NCI-H345 treated with DMSO at 0.1 percent for 48 hours (cell line): ENCODE data around the gene ATAD3B.
"Not testable (repeated sequence)": the region's sequence is repeated elsewhere in the genome, so short reads cannot be mapped to it uniquely, and the experiment has no call there.

Experiments
- DNase-seq: peaks from one replicate; lab custom pipeline; 2025; ENCODE audit not compliant: unreplicated experiment; lab: John Stamatoyannopoulos, UW

ATAD3B gene

DNA sequence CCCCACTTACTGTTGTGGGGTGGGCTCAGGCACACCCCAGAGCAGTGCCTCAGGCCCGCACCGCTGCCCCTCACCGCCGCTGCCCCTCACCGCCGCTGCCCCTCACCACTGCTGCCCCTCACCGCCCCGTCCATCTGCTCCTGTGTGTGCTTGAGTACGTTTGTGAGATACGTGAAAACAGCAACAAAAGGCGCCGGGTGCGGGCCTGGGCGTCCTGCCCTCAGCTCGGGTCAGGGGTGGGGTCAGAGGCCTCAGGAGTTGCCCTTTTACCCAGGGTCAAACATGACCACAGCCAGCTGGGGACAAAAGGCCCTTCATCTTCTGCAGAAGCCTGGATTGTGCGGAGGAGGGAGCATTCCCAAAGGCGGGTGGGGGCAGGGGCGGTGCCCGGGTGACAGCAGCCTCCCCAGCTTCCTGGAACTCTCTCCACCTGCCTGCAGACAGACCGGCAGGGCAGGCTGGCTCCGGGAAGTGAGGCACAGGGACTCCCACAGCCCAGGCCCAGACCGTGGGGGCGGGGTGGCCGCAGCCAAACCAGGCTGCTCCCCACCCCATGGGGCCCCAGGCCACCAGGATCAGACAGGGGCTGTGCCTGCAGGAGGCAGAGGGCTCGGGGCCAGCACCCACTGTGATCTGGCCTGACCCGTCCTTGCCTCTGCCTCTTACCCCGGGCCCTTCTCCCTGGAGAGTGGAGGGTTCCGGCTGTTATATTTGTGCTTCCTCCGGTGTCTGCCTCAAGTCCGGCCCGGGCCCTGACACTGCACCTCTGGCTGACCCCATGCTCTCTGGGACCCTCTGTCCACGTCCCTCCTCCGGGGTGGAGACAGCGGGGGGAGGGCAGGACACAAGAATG is 38.4 kb upstream of the ATAD3B start:
- no peak for DNase-seq

- DNase-seq = no peak
Observed at GRCh38 chr1:1433804-1434130, 37.8 kb upstream of the ATAD3B start.

DNA sequence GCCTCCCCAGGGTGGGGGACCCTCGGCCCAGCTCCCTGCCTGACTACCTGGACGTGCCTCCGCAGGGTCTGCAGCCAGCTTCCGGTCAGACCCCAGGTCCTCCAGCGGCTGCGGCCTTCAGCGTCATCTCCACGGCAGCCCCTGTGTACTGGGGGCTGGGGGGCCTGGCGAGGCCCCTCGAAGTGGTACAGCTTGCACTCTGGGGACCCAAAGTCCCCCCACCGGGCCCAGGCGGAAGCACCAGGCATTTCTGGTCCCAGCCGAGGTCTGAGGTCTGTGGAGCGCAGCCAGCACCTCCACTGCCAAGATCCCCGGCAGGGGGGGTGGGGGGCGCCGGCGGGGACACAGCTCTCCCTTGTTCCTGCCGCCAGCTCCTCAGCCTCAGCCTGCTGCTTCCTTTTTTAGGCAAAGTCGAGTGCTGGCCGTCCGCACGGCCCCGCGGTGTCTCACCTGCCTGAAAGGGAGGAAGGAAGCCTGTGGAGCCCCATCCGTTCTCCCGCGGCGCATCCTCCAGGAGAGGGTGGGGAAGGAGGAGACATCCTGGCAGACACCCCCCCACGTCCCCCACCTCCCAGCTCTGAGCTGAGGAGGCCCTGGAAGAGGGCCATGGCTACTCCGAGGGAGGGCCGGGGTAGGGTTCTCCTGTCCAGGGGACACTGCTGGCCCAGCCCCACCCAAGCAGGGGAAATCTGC is 37.3 kb upstream of the ATAD3B start:
- DNase-seq = no peak

DNA sequence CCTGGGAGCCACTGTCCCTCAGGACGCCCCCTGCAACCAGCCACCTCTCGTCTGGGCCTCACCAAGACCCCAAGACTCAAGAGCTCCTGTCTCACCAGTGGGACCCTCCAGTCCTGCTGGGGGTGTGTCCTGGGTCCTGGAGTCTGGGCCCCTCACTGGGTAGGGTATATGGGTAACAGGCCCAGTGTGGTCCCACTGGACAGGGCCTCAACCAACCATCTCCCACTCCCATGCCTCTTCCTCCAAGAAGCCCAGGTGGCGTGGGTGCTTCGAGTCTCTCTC is 36.8 kb upstream of the ATAD3B start:
- no peak for DNase-seq

DNA sequence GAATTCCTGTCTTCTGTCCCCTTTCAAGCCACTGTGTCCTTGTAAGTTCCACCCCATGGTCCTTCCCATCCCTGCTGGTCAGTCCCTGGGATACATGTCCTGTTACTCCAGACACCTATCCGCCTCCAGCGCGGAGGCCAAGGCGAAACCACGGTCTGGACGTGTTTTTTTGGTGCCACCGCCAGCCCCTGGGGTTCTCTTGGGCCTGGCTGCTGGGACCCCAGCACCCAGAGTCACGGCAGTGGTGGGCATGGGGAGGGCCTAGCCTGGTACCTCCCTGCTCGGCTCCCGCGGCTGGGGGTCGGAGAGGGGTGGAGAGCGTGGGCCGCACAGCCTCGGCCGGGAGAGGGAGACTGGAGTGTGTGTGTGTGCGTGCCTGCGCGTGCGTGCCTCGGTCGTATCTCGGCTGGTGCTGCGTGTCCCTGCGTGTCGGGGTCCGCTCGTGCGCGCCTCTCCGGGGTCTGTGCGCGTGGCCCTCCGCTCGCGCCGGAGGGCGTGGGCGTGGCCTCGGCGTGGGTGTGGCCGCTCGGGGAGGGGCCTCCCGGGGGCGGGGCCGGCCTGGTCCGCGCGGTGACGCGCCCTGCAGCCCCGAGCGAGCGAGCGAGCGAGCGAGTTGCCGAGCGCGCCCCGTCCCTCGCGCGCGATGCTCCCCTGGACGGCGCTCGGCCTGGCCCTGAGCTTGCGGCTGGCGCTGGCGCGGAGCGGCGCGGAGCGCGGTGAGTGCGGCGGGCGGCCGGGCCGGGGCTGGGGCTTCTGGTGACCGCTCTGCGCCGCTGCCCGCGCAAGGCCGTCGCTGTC is 36.3 kb upstream of the ATAD3B start, which contains the start of gene VWA1:
VWA1 (plus strand) TSS at position 585 of the 798 bp plus-strand sequence; CDS start at position 644, 59 bp downstream.
- DNase-seq = peak; percentile 31

GRCh38 chr1:1435911-1436629 is 35.5 kb upstream of the ATAD3B start:
- no peak for DNase-seq

DNA sequence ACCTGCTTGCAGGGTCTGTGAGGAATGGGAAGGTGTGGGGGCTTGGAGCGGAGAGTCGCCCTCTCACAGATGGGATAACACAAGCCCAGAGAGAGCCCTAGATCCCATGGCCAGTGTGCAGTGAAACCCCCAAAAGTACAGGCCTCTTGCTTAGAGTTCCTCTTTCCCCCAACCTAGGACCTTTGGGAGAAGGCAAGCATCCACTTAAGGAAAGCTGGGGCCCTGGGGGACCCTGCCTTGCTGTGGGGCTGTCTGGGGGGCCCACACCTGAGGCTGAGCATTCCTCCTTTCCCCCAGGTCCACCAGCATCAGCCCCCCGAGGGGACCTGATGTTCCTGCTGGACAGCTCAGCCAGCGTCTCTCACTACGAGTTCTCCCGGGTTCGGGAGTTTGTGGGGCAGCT is 34.9 kb upstream of the ATAD3B start:
- DNase-seq = no peak

- DNase-seq = no peak
Observed at GRCh38 chr1:1437033-1437903, 34.3 kb upstream of the ATAD3B start.

DNA sequence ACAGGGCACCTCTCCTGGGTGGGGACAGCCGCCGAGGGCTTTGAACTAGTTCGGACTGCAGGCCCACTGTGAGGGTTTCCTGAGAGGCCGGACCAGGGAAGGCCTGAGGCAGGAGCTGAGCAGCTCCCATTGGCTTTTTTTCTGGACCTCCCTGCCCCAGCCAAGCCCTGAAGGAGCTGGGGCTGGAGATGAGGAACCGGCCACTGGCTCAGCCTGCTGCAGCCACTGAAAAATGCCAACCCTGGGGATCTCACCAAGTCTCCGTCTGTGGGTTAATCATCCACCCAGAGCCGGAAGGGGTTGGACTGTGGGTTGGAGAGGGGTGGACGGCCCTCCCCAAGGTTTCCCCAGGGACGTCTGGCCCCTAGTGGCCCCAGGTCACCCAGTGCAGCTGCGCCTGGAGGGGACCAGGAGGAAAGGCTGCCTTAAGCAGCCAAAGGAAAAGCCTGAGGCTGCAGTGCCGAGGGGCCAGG is 33.6 kb upstream of the ATAD3B start:
- no peak for DNase-seq

DNA sequence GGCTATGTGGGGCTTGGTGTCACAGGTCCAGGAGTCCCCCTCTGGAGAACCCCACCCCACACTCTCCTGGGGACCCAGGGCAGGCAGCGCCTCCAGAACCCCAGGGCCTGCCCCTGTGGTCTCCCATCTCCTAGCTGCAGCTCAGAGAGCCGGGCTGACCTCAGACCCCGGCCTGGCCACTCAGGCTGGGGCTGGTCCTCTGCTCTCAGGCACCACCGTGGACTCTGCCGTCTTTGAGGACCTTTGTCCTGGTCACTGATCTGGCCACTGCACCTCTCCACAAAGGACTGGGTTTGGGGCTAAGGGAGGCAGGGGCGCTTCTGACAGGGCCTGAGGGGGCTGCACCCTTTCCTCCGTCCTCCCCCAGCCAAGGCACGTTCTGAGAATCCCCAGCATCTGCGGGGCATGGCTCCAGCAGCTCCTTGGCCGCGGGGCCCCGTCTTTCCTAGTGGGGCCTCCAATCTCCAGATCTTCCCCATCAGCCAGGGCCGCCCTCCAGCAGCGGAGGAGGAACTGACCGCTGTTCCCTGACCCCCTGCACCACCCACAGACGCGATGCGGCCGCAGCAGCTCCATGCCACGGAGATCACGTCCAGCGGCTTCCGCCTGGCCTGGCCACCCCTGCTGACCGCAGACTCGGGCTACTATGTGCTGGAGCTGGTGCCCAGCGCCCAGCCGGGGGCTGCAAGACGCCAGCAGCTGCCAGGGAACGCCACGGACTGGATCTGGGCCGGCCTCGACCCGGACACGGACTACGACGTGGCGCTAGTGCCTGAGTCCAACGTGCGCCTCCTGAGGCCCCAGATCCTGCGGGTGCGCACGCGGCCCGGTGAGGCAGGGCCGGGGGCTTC is 32.8 kb upstream of the ATAD3B start:
- no peak for DNase-seq

DNA sequence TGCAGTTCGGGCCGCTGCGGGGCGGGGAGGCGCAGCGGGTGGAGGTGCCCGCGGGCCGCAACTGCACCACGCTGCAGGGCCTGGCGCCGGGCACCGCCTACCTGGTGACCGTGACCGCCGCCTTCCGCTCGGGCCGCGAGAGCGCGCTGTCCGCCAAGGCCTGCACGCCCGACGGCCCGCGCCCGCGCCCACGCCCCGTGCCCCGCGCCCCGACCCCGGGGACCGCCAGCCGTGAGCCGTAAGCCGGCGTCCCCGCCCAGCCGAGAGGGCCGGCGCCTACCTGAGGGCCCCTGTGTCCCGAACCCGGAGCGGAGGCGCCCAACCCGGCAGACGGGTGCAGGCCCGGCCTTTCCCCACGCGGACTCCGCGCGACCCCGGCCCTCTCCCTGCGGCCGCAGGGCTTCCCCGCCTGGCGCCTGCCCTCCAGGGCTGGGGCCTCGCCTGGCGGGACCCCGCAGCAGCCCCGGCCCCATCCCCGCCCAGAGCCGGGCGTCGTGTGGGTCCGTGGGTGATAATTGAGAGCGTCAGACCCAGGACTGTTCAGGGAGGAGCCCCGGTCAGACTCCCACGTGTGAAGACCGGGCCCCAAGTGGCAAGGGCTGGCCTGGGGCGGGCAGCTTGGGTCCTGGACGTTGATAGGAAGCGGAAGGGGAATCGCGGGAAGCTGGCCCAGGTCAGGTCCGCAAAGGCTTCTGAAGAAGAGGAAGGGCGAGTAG is 31.9 kb upstream of the ATAD3B start:
- no peak for DNase-seq

GRCh38 chr1:1440262-1441001 is 31.1 kb upstream of the ATAD3B start:
- DNase-seq = no peak

GRCh38 chr1:1441002-1441888 is 30.3 kb upstream of the ATAD3B start:
- DNase-seq = no peak

DNA sequence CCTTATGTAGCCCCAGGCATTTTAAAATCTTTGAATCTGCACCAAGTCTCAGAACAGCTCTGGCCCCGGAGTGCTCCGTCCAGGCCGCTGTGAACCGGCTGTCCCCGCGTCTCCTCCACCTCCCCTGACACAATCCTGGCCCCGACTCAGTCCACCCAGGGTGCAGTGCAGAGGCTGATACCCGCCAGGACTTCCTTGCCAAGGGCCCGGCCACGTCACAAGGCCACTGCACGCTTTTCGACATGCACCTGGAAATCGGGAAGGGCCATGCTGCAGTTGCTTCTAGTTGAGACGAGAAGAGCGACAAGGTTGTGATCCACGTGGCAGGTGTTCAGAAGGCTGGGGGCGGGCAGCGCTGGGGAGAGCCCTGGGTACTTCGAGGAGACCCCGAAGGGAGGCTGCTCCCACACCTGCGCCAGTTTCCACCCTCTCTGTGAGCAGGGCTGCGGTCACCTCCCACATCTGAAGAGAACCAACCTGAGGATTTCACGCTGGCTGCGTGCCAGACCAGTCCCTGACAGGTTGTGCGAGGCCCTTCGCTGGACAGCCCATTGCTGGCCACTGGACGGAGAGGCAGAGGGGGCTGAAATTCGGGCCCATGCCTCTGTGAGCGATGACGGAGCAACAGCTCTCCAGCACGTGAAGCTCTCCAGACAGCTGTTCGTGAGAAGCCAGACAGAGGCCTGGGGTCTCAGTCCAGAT is 29.3 kb upstream of the ATAD3B start:
- DNase-seq = no peak

DNA sequence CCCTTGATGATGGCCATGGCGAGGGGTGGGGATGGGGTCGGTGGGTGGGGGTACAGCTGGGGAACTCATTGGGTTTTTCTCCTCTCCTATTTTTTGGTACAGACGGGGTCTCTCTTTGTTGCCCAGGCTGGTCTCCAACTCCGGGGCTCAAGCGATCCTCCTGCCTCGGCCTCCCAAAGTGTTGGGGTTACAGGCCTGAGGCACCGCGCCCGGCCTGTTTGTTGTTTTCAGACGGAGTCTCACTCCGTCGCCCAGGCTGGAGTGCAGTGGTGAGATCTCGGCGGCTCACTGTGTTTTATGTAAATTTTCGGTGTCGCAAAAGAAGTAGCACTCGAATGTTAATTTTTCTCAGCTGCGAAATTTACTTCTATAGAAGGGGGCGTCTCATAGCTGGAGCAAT is 24.9 kb upstream of the ATAD3B start:
- DNase-seq = not testable (repeated sequence)

GRCh38 chr1:1449099-1449739 is 22.3 kb upstream of the ATAD3B start, which contains the start of gene ATAD3C:
Gene ATAD3C (plus strand): TSS chr1:1449689. CDS start chr1:1450684, 995 bp downstream.
- no peak for DNase-seq
